ENCODE data around the gene CAB39L.

CAB39L gene

DNA sequence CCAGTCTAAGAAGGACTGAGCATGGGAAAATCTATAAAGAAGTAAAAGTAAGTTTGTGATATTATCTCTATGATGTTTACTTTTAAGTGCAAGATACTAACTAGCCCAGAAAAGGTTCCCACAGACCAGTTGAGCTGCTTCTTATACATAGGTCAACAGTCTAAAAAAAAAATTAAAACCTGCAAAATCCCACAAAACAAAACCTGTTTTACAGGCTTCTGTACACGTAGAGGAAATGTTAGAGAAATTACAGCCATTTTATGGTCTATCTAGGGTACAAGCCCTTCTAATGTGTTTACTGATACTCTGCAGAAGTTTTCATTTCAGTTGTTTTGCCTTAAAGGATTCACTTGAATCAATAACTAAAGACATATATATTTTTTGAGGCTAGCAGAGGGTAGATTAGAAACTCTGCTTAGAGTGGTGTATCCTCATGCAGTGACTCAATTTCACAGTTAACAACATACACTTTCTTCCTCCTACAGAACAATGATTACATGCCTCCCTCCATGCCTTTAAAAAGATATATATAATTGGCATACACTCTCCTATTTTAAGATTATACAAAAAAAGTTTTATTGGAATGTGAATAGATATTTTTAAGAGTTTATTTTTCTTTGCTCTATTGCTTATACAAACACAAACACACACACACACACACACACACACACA, 43.9 kb downstream of the CAB39L start:
- DNase-seq (ENCODE audit: low read depth) = no peak

DNA sequence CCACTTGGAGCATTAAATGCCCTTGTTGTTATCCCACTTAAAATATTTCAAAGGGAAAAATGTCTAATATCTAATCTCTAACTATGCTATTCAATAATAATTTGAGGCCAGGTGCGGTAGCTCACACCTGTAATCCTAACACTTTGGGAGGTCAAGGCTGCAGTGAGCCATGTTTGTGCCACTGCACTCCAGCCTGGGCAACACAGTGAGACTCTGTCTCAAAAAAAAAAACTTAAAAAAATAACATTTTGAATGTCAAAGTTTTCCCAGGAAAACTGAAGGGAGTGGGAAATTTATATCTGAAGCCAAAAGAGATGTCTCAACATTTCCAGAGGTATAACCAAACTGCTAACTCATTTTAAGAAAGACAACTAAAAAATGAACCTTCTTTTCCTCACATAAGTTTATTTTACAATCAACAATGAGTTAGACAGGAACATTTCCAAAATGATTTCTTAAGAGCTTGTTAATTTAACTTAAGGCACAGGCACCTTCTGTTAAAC, 47.9 kb downstream of the CAB39L start:
- DNase-seq (ENCODE audit: low read depth) = no peak

DNA sequence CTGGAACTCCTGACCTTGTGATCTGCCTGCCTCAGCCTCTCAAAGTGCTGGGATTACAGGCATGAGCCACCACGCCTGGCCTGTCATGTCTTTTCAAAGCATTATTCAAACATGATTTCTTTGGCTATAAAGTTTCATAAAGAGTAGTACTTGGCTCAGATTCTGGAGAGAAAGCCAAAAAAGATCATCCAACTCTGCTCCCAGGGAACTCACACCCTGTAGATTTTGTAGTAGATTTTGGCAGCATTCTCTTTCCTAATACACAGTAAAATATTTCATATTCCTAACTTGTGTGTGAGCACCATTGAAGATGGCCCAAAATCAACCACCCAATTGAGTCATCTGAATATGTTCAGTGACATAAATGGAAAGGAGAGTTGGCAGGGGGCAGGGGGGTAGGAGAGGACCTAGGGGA, 48.4 kb downstream of the CAB39L start:
- DNase-seq (ENCODE audit: low read depth) = no peak

DNA sequence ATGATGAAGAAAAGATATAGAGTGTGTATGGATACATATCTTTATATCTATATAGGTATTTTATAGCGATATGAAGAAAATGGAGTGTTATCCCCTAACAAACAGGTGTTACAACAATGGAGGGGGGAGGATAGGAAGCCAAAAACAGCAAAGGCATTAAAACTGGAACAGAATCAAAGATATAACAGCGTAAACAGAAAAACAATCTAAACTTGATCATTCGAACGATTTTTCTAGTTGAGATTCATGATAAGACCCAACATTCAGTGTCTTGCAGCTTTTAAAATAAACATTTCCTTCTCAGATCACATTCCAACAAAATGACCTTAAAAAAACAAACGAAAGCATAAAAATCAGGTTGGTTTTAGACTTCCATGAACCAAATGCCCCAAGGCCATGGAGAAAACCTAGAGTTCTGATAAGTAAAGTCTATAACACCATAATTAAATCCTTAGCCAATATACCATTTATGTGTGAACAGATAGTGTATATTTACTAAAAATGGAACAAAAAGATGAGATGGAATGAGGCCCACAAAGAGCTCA, 55.7 kb downstream of the CAB39L start:
- no peak for DNase-seq (ENCODE audit: low read depth)

DNA sequence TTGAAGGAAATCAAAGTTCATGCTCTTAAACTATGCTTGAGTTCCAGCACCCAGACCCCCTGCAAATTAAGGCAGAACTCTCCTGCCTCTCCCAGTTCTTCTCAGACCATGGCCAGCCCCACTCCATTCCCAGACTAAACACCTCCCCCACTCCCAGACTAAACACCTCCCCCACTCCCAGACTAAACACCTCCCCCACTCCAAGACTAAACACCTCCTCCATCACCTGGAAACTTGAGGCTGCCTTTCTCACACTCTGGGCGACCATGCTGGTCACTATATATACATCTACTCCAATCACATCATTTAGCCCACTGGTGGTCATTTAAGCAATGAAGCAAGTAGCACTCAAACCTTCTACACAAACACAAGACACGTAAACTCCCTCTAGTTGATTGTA, 57.2 kb downstream of the CAB39L start:
- DNase-seq (ENCODE audit: low read depth) = no peak

DNA sequence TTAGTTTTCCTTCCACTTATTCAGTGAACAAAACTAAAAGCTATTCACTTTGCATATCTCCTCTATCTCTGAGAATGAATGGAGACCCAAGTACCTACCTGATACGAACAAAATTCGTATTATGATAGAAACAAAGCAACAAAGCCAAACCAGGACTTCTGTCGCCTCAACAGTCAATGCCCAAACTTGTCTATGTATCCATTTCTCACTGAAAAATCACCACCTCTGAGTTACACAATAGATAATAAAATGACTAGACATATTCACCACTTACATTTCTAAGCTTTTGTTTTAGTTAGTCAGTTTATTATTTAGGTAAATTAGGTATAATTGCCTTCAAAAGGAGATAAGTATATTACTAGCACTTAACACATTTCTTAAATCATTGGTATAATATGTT, 67.7 kb downstream of the CAB39L start:
- DNase-seq (ENCODE audit: low read depth) = no peak

DNA sequence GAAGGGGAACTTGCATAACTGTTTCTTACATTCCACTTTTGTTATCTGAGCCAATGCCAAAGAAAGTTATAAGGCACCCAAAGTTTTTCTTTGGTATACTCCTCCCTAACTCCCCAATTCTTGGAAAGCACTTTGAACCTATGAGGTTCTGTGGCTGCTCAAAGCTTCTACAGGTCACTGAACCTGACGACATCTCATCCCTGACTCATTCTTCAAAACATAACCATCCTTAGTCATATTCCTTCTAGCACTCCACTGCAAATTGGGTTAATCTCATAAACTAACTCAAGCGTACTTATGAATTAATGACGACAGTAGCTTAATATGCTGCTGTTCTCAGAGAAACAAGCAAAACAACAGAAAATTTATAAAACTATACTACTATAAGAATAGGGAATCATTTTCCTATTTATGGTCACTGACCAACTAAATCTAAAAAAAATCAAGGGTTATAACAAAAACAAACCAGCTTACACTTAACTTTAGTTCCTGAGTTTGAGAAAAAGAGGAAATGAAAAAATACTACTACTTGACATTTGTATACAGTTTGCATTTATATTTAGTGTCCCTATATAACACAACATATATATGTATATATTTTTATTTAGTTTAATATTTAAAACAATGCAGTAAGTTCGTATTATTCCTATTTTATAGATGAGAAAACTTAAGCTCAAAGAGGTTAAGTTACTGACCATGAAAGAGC, 69.1 kb downstream of the CAB39L start:
- DNase-seq (ENCODE audit: low read depth) = no peak

DNA sequence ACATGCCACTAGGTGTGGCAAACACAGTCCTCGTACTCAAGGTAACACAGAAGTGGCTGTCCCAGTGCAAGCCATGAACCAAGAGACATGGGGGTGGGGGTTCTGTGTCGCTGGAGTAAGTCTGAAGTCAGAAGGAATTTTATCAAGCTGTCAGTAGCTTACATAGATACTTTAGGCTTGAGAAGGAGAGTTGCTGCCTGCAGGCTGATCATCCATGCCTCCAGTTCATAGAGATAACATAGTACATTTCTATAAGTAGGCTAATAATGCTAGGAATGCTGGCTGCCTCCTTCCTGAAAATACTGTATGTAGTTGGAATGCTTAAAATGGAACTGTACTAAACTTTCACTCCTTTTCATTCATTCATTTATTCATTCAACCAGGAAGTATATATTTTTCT, 70.1 kb downstream of the CAB39L start:
- DNase-seq (ENCODE audit: low read depth) = no peak

DNA sequence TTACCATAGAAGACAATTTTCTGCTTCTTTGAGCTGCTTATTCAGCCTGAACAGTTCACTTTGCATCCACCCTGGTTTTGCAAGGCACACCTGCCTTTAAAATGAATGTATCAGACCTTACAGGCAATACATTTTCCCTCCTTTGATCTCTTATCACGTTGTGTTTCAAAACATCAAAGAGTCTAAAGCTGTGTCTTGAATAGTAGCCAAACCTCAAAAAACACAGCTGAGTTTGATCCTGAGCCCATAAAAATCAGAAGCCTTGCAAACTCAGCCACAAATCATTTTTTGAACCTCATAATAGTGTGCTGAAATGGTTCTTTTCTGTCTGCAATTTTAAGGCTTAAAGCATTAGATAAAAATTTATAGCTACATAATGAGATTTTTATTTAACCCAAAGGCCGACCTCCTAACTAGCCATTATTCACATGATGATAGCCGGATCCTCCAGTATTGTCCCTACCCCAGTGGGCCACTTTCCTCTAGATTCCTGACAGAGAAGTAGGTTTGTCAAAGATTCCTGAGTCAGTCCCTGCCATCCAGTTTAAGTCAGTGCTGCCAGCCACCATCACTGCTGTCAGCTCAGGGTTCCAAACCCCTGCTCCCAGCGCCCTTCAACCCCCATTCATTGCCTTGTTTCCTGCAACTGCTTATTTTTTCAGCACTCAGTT, 71.8 kb downstream of the CAB39L start:
- DNase-seq (ENCODE audit: low read depth) = no peak

DNA sequence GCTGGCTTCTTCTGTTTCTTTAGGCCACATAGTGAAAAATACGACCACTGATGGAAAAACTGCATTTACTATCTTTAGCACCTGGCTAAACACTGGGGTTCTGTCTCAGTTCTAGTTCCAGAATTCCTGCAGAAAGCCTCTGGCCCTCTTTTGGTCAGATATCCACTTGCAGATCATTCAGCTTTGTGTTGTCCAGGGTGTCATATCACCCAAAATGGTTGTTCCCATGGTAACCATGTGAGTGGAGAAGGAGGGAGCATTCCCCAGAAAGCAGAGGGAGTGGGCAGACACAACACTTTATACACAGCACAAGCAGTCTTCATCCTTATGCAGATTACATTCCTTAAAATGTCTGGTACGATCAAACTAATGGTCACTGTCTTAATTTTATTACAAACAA, 73.5 kb downstream of the CAB39L start:
- no peak for DNase-seq (ENCODE audit: low read depth)

DNA sequence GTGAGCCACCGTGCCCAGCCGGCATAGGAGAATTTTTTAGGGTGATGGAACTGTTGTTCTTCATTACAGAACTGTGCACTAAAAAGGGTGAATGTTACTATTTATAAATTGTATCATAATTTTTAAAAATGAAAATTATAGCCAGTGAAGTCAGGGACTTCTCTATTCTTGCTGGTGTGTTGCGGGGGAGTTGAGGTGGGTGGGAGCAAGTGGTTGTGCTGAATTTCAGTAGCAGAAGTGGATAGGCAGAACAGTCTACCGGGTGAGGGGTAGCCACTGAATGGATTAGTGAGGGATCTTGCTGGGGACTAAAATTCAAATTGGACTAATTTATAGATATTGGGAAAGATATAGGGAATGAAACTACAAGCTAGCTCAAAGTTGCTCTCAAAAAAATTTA, 74.0 kb downstream of the CAB39L start:
- no peak for DNase-seq (ENCODE audit: low read depth)

DNA sequence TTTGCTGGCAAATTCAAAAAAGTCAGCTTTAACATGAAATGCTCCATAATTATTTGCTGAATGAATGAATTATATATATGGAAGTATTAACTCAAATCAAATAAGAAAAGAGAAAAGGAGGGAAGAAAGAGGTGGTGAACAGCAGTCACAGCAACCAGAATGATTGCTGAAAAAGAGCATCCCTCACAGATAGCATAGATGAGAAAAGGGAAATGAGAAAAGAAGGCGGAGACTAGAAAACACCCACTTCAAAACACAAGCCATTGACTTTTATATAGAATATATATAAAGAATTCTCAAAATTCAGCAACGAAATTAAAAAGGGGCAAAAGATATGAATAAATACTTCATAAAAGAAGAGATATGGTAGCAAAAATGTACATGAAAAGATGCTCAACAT, 75.2 kb downstream of the CAB39L start:
- no peak for DNase-seq (ENCODE audit: low read depth)

DNA sequence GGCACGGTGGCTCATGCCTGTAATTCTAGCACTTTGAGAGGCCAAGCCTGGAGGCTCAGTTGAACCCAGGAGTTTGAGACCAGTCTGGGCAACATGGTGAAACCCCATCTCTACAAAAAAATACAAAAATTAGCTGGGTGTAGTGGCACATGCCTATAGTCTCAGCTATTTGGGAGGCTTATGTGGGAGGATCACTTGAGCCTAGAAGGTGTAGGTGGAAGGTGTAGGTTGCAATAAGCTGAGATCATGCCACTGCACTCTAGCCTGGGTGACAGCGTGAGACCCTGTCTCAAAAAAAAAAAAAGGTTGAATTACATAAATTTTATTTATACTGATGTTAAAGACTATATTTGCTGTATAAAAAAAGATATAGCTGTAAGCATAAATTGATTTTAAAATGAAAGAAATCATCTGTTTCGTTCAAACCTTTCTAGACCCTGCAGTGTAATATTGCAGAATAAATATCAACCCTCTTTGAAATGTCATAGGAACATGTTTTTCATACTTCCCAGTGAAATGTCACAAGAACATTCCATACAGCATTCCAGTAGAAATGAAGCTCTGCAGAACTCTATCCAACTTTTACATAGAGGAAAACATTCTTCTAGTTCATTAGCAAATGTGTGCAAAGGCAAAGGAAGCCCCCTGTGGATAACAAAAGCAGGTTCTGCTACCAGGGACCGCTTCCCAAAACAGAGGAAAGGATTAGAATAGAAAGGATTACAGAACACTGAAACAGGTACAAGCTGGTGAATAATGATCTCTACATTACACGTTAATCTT, 76.0 kb downstream of the CAB39L start:
- DNase-seq (ENCODE audit: low read depth) = no peak

DNA sequence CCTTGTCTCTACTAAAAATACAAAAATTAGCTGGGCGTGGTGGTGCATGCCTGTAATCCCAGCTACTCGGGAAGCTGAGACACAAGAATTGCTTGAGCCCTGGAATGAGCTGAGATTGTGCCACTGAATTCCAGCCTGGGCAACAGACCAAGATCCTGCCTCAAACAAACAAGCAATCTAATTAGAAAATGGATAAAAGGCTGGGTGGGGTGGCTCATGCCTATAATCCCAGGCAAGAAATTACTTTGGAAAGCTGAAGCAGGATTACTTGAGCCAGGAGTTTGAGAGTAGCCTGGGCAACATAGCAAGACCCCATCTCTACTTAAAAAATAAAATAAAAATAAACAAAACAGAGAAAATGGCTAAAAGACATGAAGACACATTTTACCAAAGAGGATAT, 77.0 kb downstream of the CAB39L start:
- DNase-seq (ENCODE audit: low read depth) = no peak

DNA sequence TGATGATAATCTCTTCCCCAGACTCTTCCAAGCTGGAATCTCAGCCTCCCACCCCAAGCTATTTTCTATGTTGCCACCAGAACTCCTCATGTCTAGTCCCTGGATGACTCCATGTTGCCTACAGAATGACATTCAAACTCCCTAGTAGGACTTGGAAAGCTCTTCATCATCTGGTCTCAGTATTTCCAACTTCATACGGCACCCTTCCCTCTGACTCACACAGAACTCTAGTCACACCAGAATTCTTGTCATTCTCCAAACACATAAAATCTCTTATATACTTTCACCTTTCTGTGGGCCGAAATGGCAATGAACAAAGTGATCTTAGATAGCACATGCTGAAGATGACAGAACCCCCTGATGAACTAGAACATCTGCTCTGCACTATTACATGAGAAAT, 86.2 kb downstream of the CAB39L start:
- no peak for DNase-seq (ENCODE audit: low read depth)

DNA sequence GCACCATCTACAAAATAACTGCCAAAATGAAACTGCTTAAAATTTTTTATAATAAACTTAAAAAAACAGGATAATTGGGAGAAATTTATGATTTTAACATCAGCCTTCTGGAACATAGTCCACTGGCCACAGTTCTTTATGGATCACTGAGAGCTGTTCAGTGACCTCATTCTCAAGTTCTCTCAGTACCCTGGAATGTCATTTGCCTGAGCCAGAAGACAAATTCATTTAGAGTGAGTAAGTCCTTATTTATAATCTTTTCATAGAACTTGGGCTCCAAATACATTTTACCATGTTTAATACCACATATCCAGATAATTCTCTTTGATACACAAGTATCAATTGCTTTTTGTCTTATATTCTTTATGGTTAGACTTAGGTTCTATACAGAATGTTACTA, 87.6 kb downstream of the CAB39L start:
- DNase-seq (ENCODE audit: low read depth) = no peak

DNA sequence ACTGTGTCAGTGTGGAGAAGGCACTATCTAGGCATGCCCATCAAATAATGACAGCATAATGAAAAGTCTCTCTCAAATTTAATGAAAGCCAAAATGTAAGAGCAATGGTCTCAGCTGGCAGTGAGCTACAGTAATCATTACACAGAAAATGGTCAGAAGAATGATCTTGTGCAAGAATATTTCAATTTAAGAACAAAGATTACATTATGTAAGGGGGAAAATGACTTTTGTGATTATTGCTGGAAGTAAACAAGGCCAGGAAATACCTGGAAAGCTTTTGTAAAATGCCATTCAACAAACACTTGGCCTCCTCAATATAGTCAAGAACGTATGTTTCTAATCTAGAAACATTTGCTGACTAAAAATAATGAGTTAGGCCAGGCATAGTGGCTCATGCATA, 89.1 kb downstream of the CAB39L start:
- DNase-seq (ENCODE audit: low read depth) = no peak

DNA sequence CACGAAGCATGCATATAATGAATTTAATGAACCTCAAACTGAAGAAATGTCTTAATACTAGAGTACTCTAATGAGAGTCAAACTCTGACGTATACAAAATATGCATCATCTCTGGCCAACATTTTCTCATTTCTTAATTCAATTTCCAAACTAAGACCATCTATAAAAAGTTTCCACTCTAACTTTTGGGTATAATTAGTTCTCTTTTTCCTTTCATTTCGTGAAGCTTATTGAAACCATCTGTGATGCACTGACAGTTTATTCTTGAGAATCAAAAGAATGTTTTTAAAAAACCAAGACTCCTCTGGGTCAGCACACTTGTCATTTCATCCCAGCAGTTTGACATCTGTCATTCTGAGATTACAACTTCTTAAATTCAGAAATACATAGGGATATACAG, 90.0 kb downstream of the CAB39L start:
- DNase-seq (ENCODE audit: low read depth) = no peak

DNA sequence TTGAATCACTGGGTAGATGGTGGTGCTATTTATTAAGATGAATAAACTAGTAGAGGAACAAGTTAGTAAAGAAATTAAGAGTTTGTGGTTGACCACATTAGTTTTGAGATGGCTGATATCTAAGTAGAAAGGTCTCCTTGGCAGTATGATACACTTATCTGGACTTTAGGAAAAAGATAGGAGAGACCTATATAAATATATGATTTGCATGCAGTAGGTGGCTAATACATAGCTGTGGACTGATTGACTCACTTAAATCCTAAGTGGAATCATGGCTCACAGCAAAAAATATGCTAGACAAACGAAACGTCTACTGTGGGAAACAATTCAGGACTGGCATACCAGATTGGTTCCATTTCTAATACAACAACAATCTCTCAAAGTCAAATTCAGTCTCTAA, 92.0 kb downstream of the CAB39L start:
- no peak for DNase-seq (ENCODE audit: low read depth)

DNA sequence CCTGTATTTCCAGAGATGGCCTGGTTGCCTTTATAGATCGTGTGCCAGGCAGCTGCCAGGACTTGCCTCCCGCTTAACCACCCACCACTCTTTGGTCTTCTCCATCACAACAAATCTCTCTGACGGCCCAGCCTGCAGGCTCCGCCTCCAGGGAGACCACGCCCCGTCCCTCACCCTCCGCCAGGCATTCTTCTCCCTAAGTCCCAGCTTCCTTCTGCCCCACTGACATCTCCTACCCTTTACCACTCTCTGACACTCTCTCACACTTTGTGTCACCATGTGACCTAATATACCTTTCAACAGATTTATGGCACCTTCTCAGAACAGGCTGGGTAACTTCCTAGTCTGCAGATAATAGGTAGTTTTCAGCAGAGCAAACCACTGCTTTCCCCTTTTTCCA, 95.1 kb downstream of the CAB39L start:
- DNase-seq (ENCODE audit: low read depth) = no peak

DNA sequence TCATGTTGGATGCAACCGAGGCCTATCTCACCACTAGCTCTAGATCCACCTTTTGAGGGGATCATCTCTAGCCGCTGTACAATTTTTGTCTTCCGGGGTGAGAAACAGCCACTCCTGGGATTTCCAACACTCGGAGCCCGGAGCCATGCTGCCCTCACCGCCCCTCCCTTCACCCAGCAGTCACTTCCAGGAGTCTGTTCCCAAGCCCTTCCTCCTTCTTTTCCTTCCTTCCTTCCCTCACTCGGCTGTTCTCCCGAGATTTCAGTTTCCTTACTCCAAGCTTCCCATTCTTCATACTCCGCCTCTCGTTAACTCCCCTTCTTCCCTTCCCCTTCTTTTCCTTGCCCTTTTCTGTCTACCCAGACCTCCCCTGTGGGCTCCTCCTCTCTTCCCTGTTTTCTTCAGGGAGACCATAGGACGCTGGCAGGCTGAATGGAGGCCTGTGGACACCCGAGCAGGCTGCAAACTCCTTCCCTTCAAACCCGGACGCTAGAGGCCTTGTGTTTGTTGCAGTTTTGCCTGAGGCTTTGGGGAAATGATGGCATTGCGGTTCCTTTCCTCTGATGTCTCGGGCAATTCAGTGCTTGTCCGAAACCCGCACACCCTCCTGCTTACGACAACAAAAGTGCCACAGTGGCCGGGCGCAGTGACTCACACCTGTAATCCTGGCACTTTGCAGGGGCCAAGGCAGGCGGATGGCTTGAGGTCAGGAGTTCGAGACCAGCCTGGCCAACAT, 96.0 kb downstream of the CAB39L start:
- no peak for DNase-seq (ENCODE audit: low read depth)

DNA sequence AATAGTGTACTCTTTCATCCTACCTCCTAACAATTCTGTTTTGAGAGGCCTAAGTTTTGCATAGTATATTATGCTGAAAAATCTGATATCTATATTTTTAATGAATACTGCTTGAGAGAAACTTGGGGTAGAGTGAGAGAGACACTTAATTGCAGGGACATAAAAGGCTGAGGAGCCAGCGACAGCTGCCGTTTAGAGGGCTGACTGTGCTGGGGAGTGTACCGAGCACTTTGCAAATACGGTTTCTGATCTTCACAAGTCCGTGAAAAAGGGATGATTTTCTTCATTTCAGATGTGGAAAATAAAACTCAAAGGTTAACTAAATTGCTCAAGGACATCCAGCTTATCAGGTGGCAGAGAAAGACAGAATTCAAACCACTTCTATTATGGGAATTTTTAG, 97.4 kb downstream of the CAB39L start:
- DNase-seq (ENCODE audit: low read depth) = no peak

Measured in stimulated activated CD8-positive, alpha-beta memory T cell treated with anti-CD3 and anti-CD28 coated beads, Interleukin-4, amount 100 ng/mL, for 24 hours (primary cell).